ENCODE results near the gene VPS13D. TPM values are rescaled to one million over a fixed set of nuclear protein-coding genes. Genes with fewer than 3 reads are reported as not detected.
A peak's percentile ranks its signal among the peaks of the same experiment; 100 is the strongest.

The VPS13D gene
- total RNA-seq, 1 donor from 2014 or later, result 81.7 TPM

DNA sequence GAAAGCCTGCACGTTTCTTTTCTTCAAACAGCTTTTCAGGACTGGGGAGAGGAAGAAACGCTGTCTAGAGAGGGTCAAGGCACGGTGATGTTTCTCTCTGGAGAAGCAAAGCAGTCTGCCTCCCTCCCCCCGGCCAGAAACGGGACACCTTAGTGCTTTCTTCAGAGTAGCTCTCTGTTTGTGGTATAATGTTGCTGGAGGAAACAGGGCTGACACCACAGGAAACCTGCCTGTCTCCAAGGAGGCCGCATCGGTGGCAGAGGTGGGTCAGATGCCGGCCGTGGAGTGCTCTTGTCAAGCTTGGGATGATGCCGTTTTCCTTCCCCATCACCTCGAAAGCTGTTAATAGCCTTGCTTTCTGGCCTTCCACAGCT is 248.8 kb downstream of the VPS13D start:
- DNase-seq (no peak), ATAC-seq (peak; percentile 3 to 15)
- peak overlapping the region; percentile 63 for H3K27ac ChIP-seq
- TF ChIP-seq, protein P1, sequence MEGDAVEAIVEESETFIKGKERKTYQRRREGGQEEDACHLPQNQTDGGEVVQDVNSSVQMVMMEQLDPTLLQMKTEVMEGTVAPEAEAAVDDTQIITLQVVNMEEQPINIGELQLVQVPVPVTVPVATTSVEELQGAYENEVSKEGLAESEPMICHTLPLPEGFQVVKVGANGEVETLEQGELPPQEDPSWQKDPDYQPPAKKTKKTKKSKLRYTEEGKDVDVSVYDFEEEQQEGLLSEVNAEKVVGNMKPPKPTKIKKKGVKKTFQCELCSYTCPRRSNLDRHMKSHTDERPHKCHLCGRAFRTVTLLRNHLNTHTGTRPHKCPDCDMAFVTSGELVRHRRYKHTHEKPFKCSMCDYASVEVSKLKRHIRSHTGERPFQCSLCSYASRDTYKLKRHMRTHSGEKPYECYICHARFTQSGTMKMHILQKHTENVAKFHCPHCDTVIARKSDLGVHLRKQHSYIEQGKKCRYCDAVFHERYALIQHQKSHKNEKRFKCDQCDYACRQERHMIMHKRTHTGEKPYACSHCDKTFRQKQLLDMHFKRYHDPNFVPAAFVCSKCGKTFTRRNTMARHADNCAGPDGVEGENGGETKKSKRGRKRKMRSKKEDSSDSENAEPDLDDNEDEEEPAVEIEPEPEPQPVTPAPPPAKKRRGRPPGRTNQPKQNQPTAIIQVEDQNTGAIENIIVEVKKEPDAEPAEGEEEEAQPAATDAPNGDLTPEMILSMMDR (IDR thresholded peaks at IDR 0.05), result no peak
- H3K36me3 ChIP-seq, result no peaks in the 10 kb centered on the region
- intact Hi-C loops (cut with DNase I), result no loop called here
- peaks cover 84% of the 10 kb centered on the region for H3K4me1 ChIP-seq
- H3K27me3 ChIP-seq (ENCODE audit: low read depth), result no peaks in the 10 kb centered on the region
- no peak overlapping the region for H3K4me3 ChIP-seq
- H3K9me3 ChIP-seq, result no peaks in the 10 kb centered on the region

DNA sequence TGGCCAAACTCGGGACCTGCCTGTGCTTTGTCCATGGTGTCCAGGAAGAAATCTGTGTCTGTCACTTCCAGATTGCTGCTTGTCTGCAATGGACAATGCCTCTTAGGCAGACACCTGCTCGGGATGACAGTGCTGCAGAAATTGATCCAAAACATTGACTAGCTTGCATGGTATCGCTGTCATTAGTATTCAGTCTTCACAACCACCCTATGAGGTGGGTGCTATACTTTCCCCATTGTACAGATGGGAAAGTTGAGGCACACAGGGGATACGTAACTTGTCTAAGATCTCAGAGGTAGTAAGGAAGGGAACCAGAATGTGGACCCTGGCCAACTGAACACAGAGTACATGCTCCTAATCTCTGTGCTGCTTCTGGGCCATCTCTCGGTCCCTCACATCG is 249.5 kb downstream of the VPS13D start:
- no peak for ATAC-seq
- TF ChIP-seq, protein P1 (IDR thresholded peaks at IDR 0.05), result no peak
- intact Hi-C loops (cut with DNase I), result no loop called here
- Histone ChIP-seq H3K27ac (no peak overlapping the region), H3K9me3 (no peaks in the 10 kb centered on the region), H3K36me3 (no peaks in the 10 kb centered on the region), H3K4me1 (peaks cover 77% of the 10 kb centered on the region), H3K27me3 (ENCODE audit: low read depth) (no peaks in the 10 kb centered on the region), H3K4me3 (no peak overlapping the region)
- DNase-seq, result no peak

DNA sequence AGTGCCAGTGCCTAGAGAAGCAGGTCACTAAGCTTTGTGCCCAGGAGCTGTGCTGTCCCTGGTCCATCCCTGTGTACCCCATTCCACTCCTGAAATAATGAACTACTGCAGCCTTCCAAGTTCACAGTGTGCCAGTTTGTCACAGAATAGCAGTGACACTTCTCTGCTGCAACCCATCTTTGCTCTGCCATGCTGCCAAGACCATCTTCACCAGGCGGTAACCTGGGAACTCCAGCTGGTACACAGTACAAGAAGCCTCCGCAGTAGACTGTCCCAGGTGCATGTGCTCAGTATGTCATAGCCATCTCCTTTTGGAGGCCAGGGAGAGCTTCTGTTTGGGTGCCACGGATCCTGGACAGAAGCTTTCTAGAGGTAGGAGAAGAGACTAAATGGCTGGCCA is 250.2 kb downstream of the VPS13D start:
- no peak overlapping the region for H3K4me3 ChIP-seq
- DNase-seq, result no peak
- H3K27ac ChIP-seq, result peak overlapping the region; percentile 42
- no peaks in the 10 kb centered on the region for H3K27me3 ChIP-seq (ENCODE audit: low read depth)
- H3K9me3 ChIP-seq, result no peaks in the 10 kb centered on the region
- TF ChIP-seq, protein P1 (IDR thresholded peaks at IDR 0.05), result no peak
- ATAC-seq, result no peak
- no peaks in the 10 kb centered on the region for H3K36me3 ChIP-seq
- intact Hi-C loops (cut with DNase I), result no loop called here
- H3K4me1 ChIP-seq, result peaks cover 70% of the 10 kb centered on the region

DNA sequence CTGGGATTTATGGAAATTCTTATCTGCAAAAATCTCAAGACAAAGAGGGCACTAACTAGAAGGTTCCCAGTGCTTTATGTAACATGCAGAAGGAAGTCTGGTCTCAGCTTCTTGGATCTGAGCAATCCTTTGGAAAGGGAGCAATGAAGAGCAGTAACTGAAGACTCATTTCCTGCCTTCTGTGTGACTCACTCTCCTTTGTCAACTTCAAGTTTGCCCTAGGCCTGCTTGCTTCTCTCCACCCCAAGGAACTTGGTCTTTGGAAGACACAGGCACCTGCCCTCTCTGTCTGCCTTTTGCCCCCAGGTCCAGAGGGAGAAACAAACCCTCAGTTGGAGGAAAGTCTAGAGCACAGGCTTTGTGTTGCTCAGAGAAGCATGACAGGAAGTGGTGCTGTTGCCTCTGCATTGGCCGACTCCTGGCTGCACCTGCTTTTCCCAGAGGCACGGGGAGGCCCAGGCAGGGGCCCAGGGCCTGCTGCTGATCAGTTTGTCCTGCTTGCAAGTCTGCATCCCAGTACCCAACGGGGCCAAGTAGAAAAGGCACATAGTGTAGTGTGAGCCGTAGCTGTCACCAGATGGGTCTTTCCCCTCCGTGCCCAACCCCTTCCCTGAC is 251.0 kb downstream of the VPS13D start:
- ATAC-seq (peak; percentile 21 to 41), DNase-seq (no peak)
- Histone ChIP-seq H3K27ac (peak overlapping the region; percentile 42), H3K36me3 (peaks cover 2% of the 10 kb centered on the region), H3K9me3 (no peaks in the 10 kb centered on the region), H3K4me1 (peaks cover 70% of the 10 kb centered on the region), H3K4me3 (no peak overlapping the region), H3K27me3 (ENCODE audit: low read depth) (no peaks in the 10 kb centered on the region)
- TF ChIP-seq, protein P1 (IDR thresholded peaks at IDR 0.05), result no peak
- intact Hi-C loops (cut with DNase I), result no loop called here

DNA sequence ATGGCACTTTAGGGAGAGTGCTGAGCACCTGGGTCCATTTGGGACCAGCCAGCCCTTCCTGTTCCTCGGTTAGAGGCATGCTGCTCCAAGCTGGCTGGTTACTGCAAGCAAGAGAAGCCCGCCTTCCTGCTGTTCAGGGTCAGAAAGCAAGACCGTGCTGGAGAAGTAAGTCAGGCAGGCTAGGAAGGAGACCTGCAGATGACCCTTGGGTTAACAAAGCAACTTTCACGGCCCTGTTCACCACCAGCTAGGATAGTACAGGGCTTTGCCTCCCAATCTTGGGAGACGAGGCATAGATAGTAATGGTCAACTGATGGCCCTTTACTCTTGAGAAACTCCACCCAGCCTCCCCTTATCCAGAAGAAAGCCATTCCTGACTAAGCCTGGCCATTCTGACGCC is 252.1 kb downstream of the VPS13D start:
- no peaks in the 10 kb centered on the region for H3K27me3 ChIP-seq (ENCODE audit: low read depth)
- TF ChIP-seq, protein P1 (IDR thresholded peaks at IDR 0.05), result no peak
- peaks cover 4% of the 10 kb centered on the region for H3K36me3 ChIP-seq
- H3K4me3 ChIP-seq, result no peak overlapping the region
- intact Hi-C loops (cut with DNase I), result no loop called here
- no peak overlapping the region for H3K27ac ChIP-seq
- H3K9me3 ChIP-seq, result no peaks in the 10 kb centered on the region
- DNase-seq (no peak), ATAC-seq (no peak)
- peaks cover 70% of the 10 kb centered on the region for H3K4me1 ChIP-seq

Data from lower lobe of right lung (tissue), 2 donors.